ENCODE measurements around the gene USP36. TPM values are rescaled to one million over a fixed set of nuclear protein-coding genes. Genes with fewer than 3 reads are reported as not detected.

The USP36 gene
- total and polyA plus RNA-seq, 12 donors = 13.9 to 69.1 (median 45.5) TPM

- H3K9me3 ChIP-seq (replicated peaks in 1 of 3) = no peaks in the 10 kb centered on the region
- no peak overlapping the region for H3K4me3 ChIP-seq
- H3K4me1 ChIP-seq (replicated peaks in 1 of 2) = peaks cover 0 to 26% of the 10 kb centered on the region in 2 donors
- WGBS, 4 donors = 92 to 98% (median 96%) methylated on average over 4 of the region's 4 CpGs
- H3K27ac ChIP-seq = no peak overlapping the region
- no peak for TF ChIP-seq CTCF (IDR thresholded peaks at IDR 0.05)
- no peak for TF ChIP-seq POLR2A (IDR thresholded peaks at IDR 0.05)
- no peak for DNase-seq
- H3K36me3 ChIP-seq (replicated peaks in 1 of 2) = peaks cover 0 to 18% of the 10 kb centered on the region in 2 donors
- no peaks in the 10 kb centered on the region for H3K27me3 ChIP-seq
- intact Hi-C loops (cut with DNase I) = no loop called here
These were observed 50.1 kb downstream of the USP36 start for GRCh38 chr17:78790552-78790951.

- WGBS, 4 donors = 68 to 81% (median 71%) methylated on average over 14 of the region's 14 CpGs
- Histone ChIP-seq H3K27me3 (no peaks in the 10 kb centered on the region), H3K27ac (peak overlapping the region in 2 of 5 donors; percentile 18 to 47), H3K4me1 (replicated peaks in 1 of 2) (peaks cover 0 to 26% of the 10 kb centered on the region in 2 donors), H3K9me3 (replicated peaks in 1 of 3) (no peaks in the 10 kb centered on the region), H3K36me3 (replicated peaks in 1 of 2) (peaks cover 0 to 10% of the 10 kb centered on the region in 2 donors), H3K4me3 (no peak overlapping the region)
- intact Hi-C loops (cut with DNase I) = no loop called here
- TF ChIP-seq POLR2A (IDR thresholded peaks at IDR 0.05) = no peak
- no peak for TF ChIP-seq CTCF (IDR thresholded peaks at IDR 0.05)
- peak in 6 of 7 donors; percentile 53 to 80 (median 59) for DNase-seq
These were observed 50.9 kb downstream of the USP36 start for GRCh38 chr17:78789663-78790181.

GRCh38 chr17:78789149-78789662, 51.4 kb downstream of the USP36 start:
- Histone ChIP-seq H3K27ac (peak overlapping the region in 2 of 5 donors; percentile 18 to 47), H3K4me3 (no peak overlapping the region), H3K9me3 (replicated peaks in 1 of 3) (no peaks in the 10 kb centered on the region), H3K27me3 (no peaks in the 10 kb centered on the region), H3K36me3 (replicated peaks in 1 of 2) (peaks cover 0 to 4% of the 10 kb centered on the region in 2 donors), H3K4me1 (replicated peaks in 1 of 2) (peaks cover 0 to 27% of the 10 kb centered on the region in 2 donors)
- intact Hi-C loops (cut with DNase I) = no loop called here
- no peak for TF ChIP-seq CTCF (IDR thresholded peaks at IDR 0.05)
- TF ChIP-seq POLR2A (IDR thresholded peaks at IDR 0.05) = no peak
- DNase-seq = no peak
- 83 to 91% (median 89%) methylated on average over 5 of the region's 5 CpGs for WGBS, 4 donors

GRCh38 chr17:78788451-78788850, 52.2 kb downstream of the USP36 start:
- WGBS, 4 donors = 90 to 100% (median 96%) methylated on average over 6 to 7 of the region's 7 CpGs
- H3K9me3 ChIP-seq (replicated peaks in 1 of 3) = no peaks in the 10 kb centered on the region

More at GRCh38 chr17:78788451-78788850, 52.2 kb downstream of the USP36 start:
- no peak for DNase-seq
- no peak overlapping the region for H3K27ac ChIP-seq
- peaks cover under 1 to 34% of the 10 kb centered on the region in 2 donors for H3K4me1 ChIP-seq (replicated peaks in 1 of 2)
- H3K27me3 ChIP-seq = no peaks in the 10 kb centered on the region
- no peaks in the 10 kb centered on the region for H3K36me3 ChIP-seq (replicated peaks in 1 of 2)
- intact Hi-C loops (cut with DNase I) = no loop called here
- H3K4me3 ChIP-seq = no peak overlapping the region
- TF ChIP-seq POLR2A (IDR thresholded peaks at IDR 0.05) = no peak
- no peak for TF ChIP-seq CTCF (IDR thresholded peaks at IDR 0.05)

Data from adrenal gland (tissue), 12 donors.